IPS DF 4.7 (cell line): Measurements from ENCODE around the gene KCNJ13.

ENCODE experiments used
- DNase-seq: peaks from one replicate; pipeline ENCODE4 v3.0.0-alpha.2; 2013; ENCODE audit warnings: low spot score; ENCODE audit errors: extremely low read depth

KCNJ13 gene

GRCh38 chr2:232776435-232776834, at the start of gene KCNJ13:
KCNJ13 (minus strand) TSS chr2:232776565; CDS start chr2:232771362, 5,203 bp downstream.
- DNase-seq: no peak

GRCh38 chr2:232817756-232818155, 41.4 kb upstream of the KCNJ13 start:
- DNase-seq: no peak

DNA sequence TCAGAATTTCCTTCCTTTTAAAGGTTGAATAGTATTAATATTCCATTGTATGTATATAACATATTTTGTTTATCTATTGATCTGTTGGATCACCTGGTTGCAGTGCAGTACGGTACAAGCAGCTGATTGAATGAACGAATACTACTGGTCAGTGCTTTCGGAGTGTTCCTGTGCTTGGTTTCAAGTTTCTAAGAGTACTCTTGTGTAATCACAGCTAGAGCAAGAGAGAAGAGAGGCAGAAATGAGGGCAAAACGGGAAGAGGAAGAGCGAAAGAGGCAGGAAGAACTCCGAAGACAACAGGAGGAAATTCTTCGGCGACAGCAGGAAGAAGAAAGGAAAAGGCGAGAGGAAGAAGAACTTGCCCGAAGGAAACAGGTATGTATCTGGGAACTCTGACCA, 40.3 kb upstream of the KCNJ13 start:
- no peak for DNase-seq

- no peak for DNase-seq
Observed at GRCh38 chr2:232815569-232815968, 39.2 kb upstream of the KCNJ13 start.

GRCh38 chr2:232810444-232810843, 34.1 kb upstream of the KCNJ13 start:
- no peak for DNase-seq

- DNase-seq: no peak
Observed at GRCh38 chr2:232809349-232810124, 33.2 kb upstream of the KCNJ13 start.

DNA sequence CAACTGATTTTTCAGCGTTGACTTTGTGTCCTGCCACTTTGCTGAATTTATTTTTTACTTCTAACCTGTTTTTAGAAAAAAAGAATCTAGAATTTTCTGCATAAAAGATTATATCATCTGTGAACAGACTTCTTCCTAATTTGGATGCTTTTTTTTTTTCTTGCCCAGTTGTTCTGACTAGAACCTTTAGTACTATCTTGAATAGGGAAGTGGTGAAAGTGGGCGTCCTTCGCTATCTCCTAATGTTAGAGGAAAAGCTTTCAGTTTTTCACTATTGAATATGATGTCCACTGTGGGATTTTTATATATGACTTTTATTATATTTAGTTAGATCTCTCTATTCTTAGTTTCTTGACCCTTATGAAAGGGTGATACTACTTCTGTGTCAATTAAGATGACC, 25.7 kb upstream of the KCNJ13 start:
- DNase-seq: no peak

GRCh38 chr2:232800166-232800565, 23.8 kb upstream of the KCNJ13 start:
- DNase-seq: no peak

DNA sequence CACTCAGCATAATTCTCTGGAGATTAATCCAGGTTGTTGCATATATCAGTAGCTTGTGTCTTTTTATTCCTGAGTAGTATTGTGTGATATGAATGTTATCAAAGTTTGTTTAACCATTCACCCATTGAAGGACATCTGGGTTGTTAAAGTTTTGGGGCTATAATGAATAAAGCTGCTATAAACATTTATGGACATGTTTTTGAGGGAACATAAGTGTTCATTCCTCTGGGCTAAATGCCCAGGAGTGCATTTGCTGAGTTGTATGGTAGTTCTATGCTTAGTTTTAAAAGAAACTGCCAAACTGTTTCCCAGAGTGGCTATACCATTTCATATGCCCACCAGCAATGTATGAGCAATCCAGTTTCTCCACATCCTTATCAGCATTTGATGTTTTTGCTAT, 21.8 kb upstream of the KCNJ13 start:
- no peak for DNase-seq

DNA sequence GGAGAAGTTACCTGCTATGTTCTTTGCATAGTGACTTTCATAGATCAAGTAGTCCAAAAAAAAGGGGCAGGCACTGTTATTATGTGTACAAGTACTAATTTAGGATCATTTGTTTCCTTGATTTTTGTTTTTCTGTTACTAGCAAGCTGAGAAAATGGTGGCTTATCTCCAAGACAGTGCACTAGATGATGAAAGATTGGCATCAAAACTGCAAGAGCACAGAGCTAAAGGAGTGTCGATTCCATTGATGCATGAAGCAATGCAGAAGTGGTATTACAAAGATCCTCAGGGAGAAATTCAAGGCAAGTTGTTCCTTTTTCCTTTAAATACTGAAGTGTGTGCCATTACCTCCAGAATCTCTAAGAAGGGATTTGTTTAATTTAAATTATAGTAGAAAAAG, 19.6 kb upstream of the KCNJ13 start:
- no peak for DNase-seq

- no peak for DNase-seq
Observed at GRCh38 chr2:232794981-232795380, 18.6 kb upstream of the KCNJ13 start.

GRCh38 chr2:232793271-232793670, 16.9 kb upstream of the KCNJ13 start:
- DNase-seq: no peak

- no peak for DNase-seq
Observed at GRCh38 chr2:232791518-232791917, 15.2 kb upstream of the KCNJ13 start.

GRCh38 chr2:232789082-232789481, 12.7 kb upstream of the KCNJ13 start:
- no peak for DNase-seq

DNA sequence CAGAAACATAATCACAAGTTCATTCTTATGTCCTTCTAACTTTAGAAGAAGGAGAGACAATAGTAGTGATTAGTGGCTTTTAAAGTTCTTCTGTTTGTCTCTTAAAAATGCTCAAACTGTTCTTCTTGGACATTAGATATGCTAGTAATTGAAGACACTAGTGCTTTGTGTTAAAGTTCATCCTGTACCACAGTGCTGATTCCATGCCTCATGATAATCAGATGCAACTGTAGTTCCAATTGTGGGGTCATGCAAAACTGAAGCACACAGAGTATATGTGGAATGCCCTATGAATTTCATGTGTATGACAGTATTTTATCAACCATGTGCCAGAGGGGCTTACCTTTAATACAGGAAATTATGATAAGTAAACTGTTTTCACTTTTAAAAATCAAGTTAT, 11.4 kb upstream of the KCNJ13 start:
- DNase-seq: no peak

DNA sequence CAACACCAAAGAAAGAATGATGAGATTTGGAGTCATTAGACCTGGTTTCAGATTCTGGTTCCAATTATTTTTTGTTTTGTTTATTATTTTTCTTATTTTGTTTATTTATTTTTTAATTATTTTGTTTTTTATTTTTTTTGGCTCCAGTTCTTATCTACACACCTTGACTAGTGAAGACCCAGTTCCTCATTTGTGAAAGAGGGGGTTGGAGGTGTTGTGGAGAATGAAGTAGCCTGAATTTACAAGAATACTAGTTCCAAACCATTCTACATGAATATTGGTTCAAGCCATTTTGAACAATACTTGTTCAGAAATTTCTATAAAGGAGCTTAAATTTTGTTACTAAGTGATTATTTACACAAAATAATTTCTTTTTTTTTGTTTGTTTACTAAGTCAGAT, 6.9 kb upstream of the KCNJ13 start:
- no peak for DNase-seq

DNA sequence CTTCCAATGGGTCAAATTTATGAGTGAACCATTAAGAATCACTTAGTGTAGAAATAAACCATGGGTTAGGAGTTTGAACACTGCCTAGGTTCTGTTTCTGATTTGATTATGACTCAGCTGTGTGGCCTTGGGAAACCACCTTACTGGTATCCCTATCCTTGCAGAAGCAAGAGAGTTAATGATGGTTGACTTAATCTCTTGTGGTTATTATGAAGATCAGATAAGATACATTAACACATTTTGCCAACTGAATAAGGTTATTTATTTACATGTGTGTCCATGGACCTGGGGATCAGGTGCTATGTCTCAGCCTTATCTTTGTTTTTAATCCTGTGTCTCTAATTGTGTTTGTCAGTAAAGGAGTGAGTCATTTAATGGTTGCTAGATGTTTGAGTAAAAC, 5.4 kb upstream of the KCNJ13 start:
- no peak for DNase-seq

DNA sequence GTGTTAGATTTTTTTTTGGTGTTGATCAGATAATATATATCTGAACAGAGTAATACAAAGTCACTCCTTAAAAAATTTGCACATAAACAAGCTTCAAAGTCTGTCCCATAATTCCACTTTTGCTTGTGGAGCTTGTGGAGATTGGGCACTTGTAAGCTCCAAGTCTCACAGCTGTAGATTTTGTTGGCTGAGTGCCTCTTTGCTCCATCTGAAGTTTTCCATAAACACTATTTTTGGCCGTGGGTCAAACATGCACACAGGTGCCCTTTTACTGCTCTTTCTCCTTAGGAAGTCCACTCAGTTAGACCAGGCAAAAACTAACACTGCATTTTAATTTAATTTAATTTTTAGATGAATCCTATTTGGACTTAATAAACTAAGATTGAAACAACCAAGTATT, 3.6 kb upstream of the KCNJ13 start:
- no peak for DNase-seq

GRCh38 chr2:232779465-232779864, 3.1 kb upstream of the KCNJ13 start:
- no peak for DNase-seq

DNA sequence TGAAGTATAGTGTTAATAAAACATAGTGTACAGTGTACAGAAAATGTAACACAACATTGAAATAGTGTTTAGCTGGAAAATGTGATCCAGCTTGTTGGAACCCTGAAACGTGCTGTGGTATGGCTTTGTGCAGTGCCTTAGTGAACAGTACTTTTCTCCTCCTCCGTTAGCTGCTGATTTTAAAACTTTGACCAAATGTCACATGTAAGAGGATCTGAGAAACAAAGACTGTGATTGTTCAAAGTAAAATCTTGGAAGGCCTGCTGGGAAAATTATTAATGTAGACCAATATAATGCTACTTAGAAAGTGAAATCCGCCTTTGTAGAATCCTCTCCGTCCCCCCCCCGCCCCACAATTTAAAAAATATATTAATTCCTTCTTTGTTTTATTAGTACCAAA, 911 bp upstream of the KCNJ13 start:
- DNase-seq: no peak

DNA sequence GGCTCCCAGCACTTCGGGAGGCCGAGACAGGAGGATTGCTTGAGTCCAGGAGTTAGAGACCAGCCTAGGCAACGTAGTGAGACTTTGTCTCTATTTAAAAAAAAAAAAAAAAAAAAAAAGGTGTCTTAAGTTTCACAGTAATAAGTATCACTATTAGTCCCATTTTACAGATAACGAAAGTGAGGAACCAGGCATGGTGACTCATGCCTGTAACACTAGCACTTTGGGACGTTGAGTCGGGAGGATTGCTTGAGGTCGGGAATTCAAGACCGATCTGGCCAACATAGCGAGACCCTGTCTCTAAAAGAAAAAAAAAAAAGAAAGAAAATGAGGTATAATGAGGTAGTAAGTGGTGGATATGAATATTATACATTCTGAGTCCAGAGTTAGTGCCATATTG, 2.5 kb downstream of the KCNJ13 start:
- DNase-seq: no peak

DNA sequence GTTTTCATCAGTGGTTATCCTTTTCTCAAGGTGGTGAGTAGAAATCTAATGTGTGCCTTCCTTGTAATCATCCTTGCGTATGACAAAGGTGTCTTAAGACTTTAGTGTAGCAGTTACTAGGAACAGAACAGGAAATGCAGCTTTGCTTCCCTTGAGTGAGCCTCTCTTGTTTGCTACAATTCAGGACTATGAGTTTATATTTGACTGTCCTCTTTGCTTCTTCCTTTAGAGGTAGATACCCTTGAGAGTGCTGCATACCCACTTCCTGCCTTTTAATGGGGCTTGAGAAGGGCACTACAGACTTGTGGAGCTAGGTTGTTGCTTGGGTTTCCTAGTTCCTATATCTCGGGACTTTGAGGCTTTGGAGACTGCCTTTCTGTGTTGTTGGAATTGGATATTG, 3.8 kb downstream of the KCNJ13 start:
- no peak for DNase-seq

- no peak for DNase-seq
Observed at GRCh38 chr2:232771870-232772269, 4.5 kb downstream of the KCNJ13 start.

DNA sequence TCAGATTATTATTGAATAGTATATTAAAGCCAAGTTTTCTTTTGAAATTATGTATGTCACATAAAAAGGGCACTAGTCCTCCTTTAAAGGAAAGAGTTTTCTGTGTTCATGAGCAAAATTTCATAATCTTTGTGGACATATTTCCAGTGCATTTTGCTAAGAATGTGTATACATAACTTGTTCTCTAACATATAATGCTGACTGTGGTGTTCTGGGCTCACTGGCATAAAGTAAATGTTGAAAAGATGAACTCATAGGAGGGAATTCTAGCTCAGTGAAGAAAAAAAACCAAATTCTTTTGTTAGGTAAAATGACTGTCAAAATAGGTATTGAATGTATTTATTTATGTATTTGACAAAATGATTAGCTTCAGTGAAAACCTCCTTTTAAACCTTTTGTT, 6.2 kb downstream of the KCNJ13 start:
- DNase-seq: no peak
